Neural progenitor cell (in vitro differentiated cells): ENCODE data around the gene RASGRF2. TPM values are rescaled to one million over a fixed set of nuclear protein-coding genes. Genes with fewer than 3 reads are reported as not detected.

Experiments
- DNase-seq: peaks from one replicate; pipeline ENCODE4 v3.0.0-alpha.2; 2016; ENCODE audit warnings: low spot score
- H2AFZ ChIP-seq: fragments of 200-600 bp; sonication (generic); replicated peaks from 2 replicates; pipeline ENCODE4 v1.6.1; 2016; ENCODE audit warnings: antibody characterized with exemption
- H3F3A ChIP-seq: fragments of 200-600 bp; sonication (generic); 2 replicates; pipeline ENCODE4 v1.6.1; 2016; ENCODE audit warnings: antibody characterized with exemption, low read depth
- H3K27ac ChIP-seq: fragments of 200-600 bp; sonication (generic); 2 replicates; pipeline ENCODE4 v1.5.1; 2016; ENCODE audit warnings: mild to moderate bottlenecking
- H3K27me3 ChIP-seq: fragments of 200-600 bp; sonication (generic); 2 replicates; pipeline ENCODE4 v1.6.1; 2016; ENCODE audit warnings: mild to moderate bottlenecking, moderate library complexity
- H3K36me3 ChIP-seq: fragments of 200-600 bp; sonication (generic); 2 replicates; pipeline ENCODE4 v1.5.1; 2016
- H3K4me1 ChIP-seq: fragments of 200-600 bp; sonication (generic); 2 replicates; pipeline ENCODE4 v1.6.1; 2016; ENCODE audit warnings: mixed run types
- H3K4me2 ChIP-seq: fragments of 200-600 bp; sonication (generic); 2 replicates; pipeline ENCODE4 v1.6.1; 2016
- H3K4me3 ChIP-seq: fragments of 200-600 bp; sonication (generic); 2 replicates; pipeline ENCODE4 v1.5.1; 2016
- H3K79me2 ChIP-seq: fragments of 200-600 bp; sonication (generic); 2 replicates; pipeline ENCODE4 v1.6.1; 2016; ENCODE audit warnings: low read depth
- H3K9ac ChIP-seq: fragments of 200-600 bp; sonication (generic); 2 replicates; pipeline ENCODE4 v1.6.1; 2016
- H3K9me3 ChIP-seq: fragments of 200-600 bp; sonication (generic); 2 replicates; pipeline ENCODE4 v1.5.1; 2016; ENCODE audit warnings: low read depth
- H4K20me1 ChIP-seq: fragments of 200-600 bp; sonication (generic); 2 replicates; pipeline ENCODE4 v1.6.1; 2016; ENCODE audit warnings: low read depth
- H3K27ac Mint-ChIP-seq: 3 replicates; pipeline ENCODE4 v1.8.0; 2021; ENCODE audit warnings: mixed read lengths
- H3K27me3 Mint-ChIP-seq: 2 replicates; pipeline ENCODE4 v1.8.0; 2022; ENCODE audit warnings: low read depth, mild to moderate bottlenecking, inconsistent platforms, moderate library complexity, mixed read lengths; ENCODE audit not compliant: insufficient read depth
- H3K36me3 Mint-ChIP-seq: 3 replicates; pipeline ENCODE4 v1.8.0; 2021; ENCODE audit warnings: mixed read lengths
- H3K4me1 Mint-ChIP-seq: 3 replicates; pipeline ENCODE4 v1.8.0; 2021; ENCODE audit warnings: mixed read lengths
- H3K4me3 Mint-ChIP-seq: 3 replicates; pipeline ENCODE4 v1.8.0; 2021; ENCODE audit warnings: mild to moderate bottlenecking, moderate library complexity, mixed read lengths
- H3K9me3 Mint-ChIP-seq: 3 replicates; pipeline ENCODE4 v1.8.0; 2020; ENCODE audit warnings: mixed read lengths
- EZH2 ChIP-seq: fragments of 200-600 bp; sonication (generic); IDR thresholded peaks from 2 replicates; pipeline ENCODE4 v1.6.1; 2017; ENCODE audit warnings: antibody characterized with exemption, mild to moderate bottlenecking, moderate library complexity
- EZH2phosphoT487 ChIP-seq: fragments of 200-600 bp; sonication (generic); IDR thresholded peaks from 2 replicates; pipeline ENCODE4 v1.6.1; 2017; ENCODE audit warnings: antibody characterized with exemption
- total RNA-seq: library from RNA; depleted of rRNA; stranded (reverse); fragments of >200 nt; gene quantifications from 2 replicates; pipeline ENCODE4 v1.2.3, GENCODE V29; 2015; ENCODE audit warnings: low replicate concordance
- TF ChIP-seq, protein P1 (sequence below): fragments of 200-600 bp; sonication (generic); IDR thresholded peaks from 2 replicates; pipeline ENCODE4 v1.5.1; 2017; ENCODE audit warnings: antibody characterized with exemption, mild to moderate bottlenecking

The RASGRF2 gene
- total RNA-seq, 1 donor from 2014 or later, result 0.15 TPM

DNA sequence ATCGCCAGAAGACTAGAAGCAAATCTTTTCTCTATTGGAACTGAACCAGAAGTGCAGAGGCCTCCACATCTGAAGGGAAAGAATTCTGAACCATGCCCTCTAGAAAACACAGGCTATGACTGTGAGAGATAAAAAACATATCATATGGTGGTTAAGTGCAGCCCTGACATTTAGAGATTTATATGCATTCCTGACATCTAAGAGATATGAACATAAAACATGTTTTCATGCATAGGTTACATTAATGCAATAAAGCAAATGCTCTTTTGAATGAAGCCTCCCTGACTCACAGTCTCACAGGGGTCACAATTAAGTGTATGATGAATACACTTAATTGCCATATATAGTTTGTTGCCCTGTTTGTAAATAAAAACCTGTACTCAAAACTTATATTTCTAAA lies 244.0 kb downstream of the RASGRF2 start:
- H3K4me2 ChIP-seq, result no peak overlapping the region
- no peak overlapping the region for H3K27ac Mint-ChIP-seq
- H3K4me1 Mint-ChIP-seq, result peaks cover under 1% of the 10 kb centered on the region
- no peaks in the 10 kb centered on the region for H3K9me3 Mint-ChIP-seq
- no peaks in the 10 kb centered on the region for H4K20me1 ChIP-seq
- no peaks in the 10 kb centered on the region for H3K9me3 ChIP-seq
- H3K4me1 ChIP-seq, result no peaks in the 10 kb centered on the region
- H3K4me3 ChIP-seq, result no peak overlapping the region
- H2AFZ ChIP-seq, result no peak overlapping the region
- no peak for TF ChIP-seq EZH2
- TF ChIP-seq EZH2phosphoT487, result no peak
- TF ChIP-seq, protein P1, sequence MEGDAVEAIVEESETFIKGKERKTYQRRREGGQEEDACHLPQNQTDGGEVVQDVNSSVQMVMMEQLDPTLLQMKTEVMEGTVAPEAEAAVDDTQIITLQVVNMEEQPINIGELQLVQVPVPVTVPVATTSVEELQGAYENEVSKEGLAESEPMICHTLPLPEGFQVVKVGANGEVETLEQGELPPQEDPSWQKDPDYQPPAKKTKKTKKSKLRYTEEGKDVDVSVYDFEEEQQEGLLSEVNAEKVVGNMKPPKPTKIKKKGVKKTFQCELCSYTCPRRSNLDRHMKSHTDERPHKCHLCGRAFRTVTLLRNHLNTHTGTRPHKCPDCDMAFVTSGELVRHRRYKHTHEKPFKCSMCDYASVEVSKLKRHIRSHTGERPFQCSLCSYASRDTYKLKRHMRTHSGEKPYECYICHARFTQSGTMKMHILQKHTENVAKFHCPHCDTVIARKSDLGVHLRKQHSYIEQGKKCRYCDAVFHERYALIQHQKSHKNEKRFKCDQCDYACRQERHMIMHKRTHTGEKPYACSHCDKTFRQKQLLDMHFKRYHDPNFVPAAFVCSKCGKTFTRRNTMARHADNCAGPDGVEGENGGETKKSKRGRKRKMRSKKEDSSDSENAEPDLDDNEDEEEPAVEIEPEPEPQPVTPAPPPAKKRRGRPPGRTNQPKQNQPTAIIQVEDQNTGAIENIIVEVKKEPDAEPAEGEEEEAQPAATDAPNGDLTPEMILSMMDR, result no peak
- peaks cover 3% of the 10 kb centered on the region for H3K27me3 Mint-ChIP-seq
- H3K9ac ChIP-seq, result no peak overlapping the region
- DNase-seq, result no peak
- H3K36me3 Mint-ChIP-seq, result peaks cover 3% of the 10 kb centered on the region
- no peaks in the 10 kb centered on the region for H3K27me3 ChIP-seq
- H3K36me3 ChIP-seq, result no peaks in the 10 kb centered on the region
- H3K27ac ChIP-seq, result no peak overlapping the region
- no peaks in the 10 kb centered on the region for H3K79me2 ChIP-seq
- no peak overlapping the region for H3K4me3 Mint-ChIP-seq
- H3F3A ChIP-seq, result no peaks in the 10 kb centered on the region

DNA sequence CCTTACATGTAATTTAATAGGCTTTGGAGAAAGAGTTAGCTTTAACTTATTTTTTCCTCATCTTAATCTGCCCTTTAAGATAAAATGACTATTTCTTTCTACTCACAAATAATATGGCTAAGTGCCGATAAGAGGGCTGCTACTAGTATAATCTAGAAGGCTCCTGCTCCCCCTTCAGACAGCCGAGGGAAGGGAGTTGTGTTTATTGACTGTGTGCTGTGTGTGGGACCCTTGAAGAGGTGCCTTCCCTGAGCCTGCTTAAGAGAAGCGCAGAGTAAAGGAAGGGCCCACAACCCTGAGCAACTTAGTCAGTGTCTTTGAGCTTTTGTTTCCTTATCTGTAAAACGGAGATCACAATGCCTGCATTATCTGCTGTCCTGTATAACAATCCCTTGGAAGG lies 244.9 kb downstream of the RASGRF2 start:
- Histone ChIP-seq H3F3A (no peaks in the 10 kb centered on the region), H2AFZ (no peak overlapping the region), H3K79me2 (no peaks in the 10 kb centered on the region), H4K20me1 (no peaks in the 10 kb centered on the region), H3K4me1 (no peaks in the 10 kb centered on the region), H3K4me3 (no peak overlapping the region), H3K9ac (no peak overlapping the region), H3K36me3 (no peaks in the 10 kb centered on the region), H3K27me3 (no peaks in the 10 kb centered on the region), H3K4me2 (no peak overlapping the region), H3K27ac (no peak overlapping the region), H3K9me3 (no peaks in the 10 kb centered on the region)
- Mint-ChIP-seq H3K4me3 (no peak overlapping the region), H3K4me1 (peaks cover 2% of the 10 kb centered on the region), H3K27me3 (peaks cover 4% of the 10 kb centered on the region), H3K9me3 (no peaks in the 10 kb centered on the region), H3K27ac (no peak overlapping the region), H3K36me3 (peaks cover 3% of the 10 kb centered on the region)
- TF ChIP-seq, protein P1, result no peak
- TF ChIP-seq EZH2 (no peak), EZH2phosphoT487 (no peak)
- no peak for DNase-seq

DNA sequence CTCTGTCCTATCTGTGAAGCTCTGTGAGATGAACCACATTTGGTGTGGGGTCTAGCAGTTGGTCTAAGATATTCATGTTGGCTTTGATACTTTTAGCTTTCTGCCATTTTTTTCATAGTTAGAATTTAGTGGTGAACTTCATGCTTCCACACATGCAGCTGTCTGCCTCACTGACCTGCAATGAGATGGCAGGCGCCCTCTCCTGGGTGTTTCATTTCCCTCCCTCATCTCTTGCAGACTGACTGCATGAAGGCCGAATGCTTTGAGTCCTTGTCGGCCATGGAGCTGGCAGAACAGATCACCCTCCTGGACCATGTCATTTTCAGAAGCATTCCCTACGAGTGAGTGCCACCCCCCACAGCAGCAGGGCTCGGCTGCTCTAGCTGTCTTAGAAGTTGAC lies 246.8 kb downstream of the RASGRF2 start:
- Histone ChIP-seq H3F3A (no peaks in the 10 kb centered on the region), H4K20me1 (no peaks in the 10 kb centered on the region), H3K4me1 (no peaks in the 10 kb centered on the region), H3K4me3 (no peak overlapping the region), H3K27ac (no peak overlapping the region), H3K79me2 (no peaks in the 10 kb centered on the region), H3K27me3 (no peaks in the 10 kb centered on the region), H3K36me3 (no peaks in the 10 kb centered on the region), H2AFZ (no peak overlapping the region), H3K9ac (no peak overlapping the region), H3K9me3 (no peaks in the 10 kb centered on the region), H3K4me2 (no peak overlapping the region)
- Mint-ChIP-seq H3K4me1 (peaks cover 6% of the 10 kb centered on the region), H3K9me3 (no peaks in the 10 kb centered on the region), H3K27me3 (peaks cover 6% of the 10 kb centered on the region), H3K36me3 (no peaks in the 10 kb centered on the region), H3K4me3 (no peak overlapping the region), H3K27ac (no peak overlapping the region)
- peak; percentile 35 for DNase-seq
- TF ChIP-seq, protein P1, result peak; percentile 48
- TF ChIP-seq EZH2phosphoT487, result no peak
- TF ChIP-seq EZH2, result no peak
